Fibroblast of gingiva (primary cell): Measurements from ENCODE around the gene BAZ2B.

Experiments
- DNase-seq: peaks from one replicate; pipeline ENCODE4 v3.0.0-alpha.2; 2011; ENCODE audit warnings: low read depth

BAZ2B gene

GRCh38 chr2:159573846-159574606, 42.3 kb downstream of the BAZ2B start:
- DNase-seq = peak; percentile 82

DNA sequence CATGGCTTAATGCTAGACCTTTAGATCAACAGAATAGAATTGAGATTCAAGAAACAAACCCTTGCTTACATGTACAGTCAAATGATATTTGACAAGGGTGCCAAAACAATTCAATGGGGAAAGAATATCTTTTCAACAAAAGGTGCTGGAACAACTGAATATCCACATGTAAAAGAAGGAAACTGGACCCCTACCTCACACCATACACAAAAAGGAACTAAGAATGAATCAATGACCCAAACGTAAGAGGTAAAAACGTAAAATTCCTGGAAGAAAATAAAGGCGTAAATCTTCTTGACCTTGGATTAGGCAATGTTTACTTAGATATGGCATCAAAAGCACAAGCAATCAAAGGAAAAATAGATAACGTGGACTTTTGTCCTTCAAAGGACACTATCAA, 43.1 kb downstream of the BAZ2B start:
- DNase-seq = no peak

GRCh38 chr2:159572459-159572858, 43.9 kb downstream of the BAZ2B start:
- no peak for DNase-seq

GRCh38 chr2:159571540-159572260, 44.6 kb downstream of the BAZ2B start:
- peak; percentile 69 for DNase-seq

- no peak for DNase-seq
Observed at GRCh38 chr2:159564081-159564480, 52.3 kb downstream of the BAZ2B start.

- peak; percentile 76 for DNase-seq
Observed at GRCh38 chr2:159562248-159562647, 54.1 kb downstream of the BAZ2B start.

DNA sequence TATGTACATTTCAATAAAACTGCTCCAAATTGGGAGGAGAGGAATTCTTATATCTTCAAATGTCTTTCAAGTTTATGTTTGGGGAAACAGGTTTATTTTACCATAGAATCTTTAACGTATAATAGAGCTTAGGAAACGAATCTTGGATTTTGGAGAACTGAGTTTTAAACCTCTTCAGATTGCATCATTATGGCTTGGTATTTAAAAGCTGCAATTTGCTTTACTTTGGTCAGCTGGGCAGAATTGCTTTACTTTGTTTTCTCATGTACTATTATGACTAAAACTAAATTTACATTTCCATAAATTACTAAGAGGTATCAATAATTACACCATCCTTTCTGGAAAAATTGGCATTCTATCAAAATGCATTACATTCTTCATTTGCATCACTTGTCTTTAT, 54.6 kb downstream of the BAZ2B start:
- DNase-seq = no peak

GRCh38 chr2:159561242-159561641, 55.1 kb downstream of the BAZ2B start:
- DNase-seq = no peak

- DNase-seq = no peak
Observed at GRCh38 chr2:159559034-159559433, 57.3 kb downstream of the BAZ2B start.

DNA sequence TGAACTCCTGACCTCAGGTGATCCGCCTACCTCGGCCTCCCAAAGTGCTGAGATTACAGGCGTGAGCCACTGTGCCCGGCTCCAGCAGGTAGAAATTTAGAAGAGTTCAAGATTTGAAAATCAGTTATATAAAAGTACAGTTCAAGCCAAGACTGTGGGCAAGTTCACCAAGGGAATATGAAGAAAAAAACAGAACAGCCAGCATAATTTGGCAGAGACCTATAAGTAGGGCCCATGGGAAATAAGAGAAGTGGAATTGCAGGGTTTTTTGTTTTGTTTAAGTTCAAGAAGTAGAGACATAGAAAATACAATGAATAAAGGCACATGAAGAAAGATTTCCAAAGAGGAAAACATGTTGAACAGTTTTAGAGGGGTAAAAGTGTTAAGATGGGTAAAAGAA, 57.9 kb downstream of the BAZ2B start:
- DNase-seq = peak; percentile 53

DNA sequence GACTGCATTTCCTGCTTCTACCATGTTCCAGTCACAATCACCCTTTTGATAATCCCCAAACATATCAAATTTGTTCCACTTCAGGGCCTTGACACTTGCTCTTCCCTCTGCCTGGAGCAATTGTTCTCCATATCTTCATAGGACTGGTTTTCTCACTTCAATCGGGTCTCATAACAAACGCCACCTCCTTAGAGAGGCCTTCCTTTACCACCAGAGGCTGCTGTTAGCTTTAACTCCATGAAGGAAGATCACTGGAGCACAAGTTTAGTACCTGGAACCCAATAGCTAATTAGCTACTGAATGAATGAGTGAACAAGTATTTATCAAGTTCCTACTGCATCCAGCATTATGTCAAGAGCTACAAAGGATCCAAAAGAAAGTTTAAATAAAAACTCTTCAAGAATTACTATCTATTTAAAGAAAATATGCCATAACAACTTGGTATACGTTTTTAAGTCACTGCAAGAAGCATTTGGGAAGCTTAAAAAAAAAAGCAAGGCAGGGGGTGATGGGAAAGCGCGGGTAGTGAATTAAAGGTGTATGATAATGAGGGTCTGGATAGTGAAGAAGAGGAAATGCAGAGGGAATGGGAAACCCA, 58.8 kb downstream of the BAZ2B start:
- DNase-seq = peak; percentile 2

GRCh38 chr2:159555651-159556392, 60.5 kb downstream of the BAZ2B start:
- no peak for DNase-seq

DNA sequence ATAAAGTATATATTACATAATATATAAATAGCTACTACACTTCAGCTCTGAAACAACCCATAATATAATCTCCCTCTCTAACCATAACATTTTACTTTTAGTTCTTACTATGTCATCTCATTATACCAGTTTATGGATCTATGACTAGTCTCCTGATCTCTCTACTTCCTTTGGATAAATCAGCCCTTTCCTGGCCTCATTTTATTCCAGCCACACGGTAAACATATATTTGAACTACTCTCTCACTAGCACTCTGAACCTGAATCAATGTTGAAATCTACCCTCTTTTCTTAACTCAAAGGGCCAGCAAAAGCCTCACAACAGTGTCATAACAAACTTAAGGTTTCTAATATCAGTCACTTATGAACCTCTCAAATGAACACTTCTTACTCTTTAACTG, 62.6 kb downstream of the BAZ2B start:
- DNase-seq = no peak

DNA sequence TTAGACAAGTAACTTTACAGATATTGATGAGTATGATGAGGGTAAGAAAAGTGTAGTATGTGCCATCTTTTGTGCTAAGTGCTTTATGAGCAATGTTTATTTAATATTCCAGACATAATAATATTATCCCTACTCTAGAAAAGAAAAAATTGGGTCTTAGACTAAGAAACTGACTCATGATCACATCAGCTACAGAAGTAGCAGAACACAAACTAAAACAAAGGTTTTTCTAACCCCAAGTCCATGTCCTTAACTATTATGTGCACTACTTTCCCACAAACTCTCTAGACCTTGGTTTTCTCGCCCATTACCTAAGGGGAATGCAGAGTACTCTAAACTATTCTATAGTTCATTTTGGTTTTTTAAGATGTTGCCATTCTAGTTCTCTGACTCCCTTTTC, 64.5 kb downstream of the BAZ2B start:
- DNase-seq = no peak

GRCh38 chr2:159550231-159550630, 66.1 kb downstream of the BAZ2B start:
- DNase-seq = no peak

GRCh38 chr2:159549234-159549633, 67.1 kb downstream of the BAZ2B start:
- DNase-seq = no peak

- no peak for DNase-seq
Observed at GRCh38 chr2:159546716-159547430, 69.5 kb downstream of the BAZ2B start.

GRCh38 chr2:159546039-159546438, 70.3 kb downstream of the BAZ2B start:
- no peak for DNase-seq

GRCh38 chr2:159545085-159545484, 71.3 kb downstream of the BAZ2B start:
- peak; percentile 3 for DNase-seq

DNA sequence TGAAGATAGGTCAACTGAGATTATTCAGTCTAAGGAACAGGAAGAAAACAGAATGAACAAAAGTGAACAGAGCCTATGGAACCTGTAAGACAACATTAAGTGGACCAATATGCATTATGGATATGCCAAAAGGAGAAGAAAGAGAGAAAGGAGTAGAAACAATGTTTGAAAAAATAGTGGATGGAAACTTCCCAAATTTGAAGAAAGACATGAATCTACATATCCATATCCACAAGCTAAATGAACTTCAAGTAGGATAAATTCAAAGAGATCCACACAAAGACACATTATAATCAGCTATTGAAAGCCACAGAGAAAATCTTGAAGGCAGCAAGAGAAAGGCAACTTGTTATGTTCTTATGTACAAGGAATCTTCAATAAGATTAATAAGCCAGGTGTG, 74.2 kb downstream of the BAZ2B start:
- no peak for DNase-seq

DNA sequence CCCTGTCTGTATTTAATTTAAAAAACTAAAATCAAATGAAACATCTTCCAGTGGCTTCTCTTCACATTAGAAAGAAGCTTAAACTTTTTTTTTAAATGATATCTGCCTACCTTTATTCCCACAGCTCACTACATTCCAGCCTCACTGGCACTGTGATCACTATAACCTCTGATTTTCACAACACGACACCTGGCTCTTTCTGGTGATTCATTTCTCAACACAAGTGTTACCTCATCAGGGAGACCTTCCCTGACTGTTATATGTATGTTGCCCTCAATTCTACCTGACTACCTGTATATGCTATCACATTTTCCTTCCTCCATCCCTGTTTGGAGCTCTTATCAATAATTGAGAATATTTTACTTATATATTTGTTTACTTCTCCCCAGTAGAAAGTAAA, 76.6 kb downstream of the BAZ2B start:
- DNase-seq = no peak

DNA sequence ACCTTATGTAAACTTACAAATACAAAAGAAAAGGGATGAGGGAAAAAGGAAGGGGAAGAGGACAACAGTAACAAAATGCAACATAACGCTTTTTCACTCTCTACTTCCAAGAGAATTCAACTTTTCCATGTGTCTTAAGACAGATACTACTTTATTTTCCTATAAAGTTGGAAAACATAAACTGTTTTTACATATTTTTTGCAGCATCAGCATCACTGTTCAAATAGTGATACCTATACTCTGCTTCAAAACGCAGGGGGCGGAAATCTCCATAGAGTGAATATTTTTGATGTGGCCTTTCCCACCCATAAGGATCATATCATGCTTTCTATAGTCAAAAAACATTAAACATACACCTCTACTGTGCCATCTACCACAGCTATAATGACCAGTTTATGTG, 77.5 kb downstream of the BAZ2B start:
- DNase-seq = no peak
